Suppressor macrophage treated with lipopolysaccharide for 1 hour (primary cell): ENCODE data around the gene SIRT5.

ENCODE experiments used
- DNase-seq, 3 donors: peaks; one replicate each; pipeline ENCODE4 v3.0.0-alpha.2; 2020 to 2022

Gene SIRT5

DNA sequence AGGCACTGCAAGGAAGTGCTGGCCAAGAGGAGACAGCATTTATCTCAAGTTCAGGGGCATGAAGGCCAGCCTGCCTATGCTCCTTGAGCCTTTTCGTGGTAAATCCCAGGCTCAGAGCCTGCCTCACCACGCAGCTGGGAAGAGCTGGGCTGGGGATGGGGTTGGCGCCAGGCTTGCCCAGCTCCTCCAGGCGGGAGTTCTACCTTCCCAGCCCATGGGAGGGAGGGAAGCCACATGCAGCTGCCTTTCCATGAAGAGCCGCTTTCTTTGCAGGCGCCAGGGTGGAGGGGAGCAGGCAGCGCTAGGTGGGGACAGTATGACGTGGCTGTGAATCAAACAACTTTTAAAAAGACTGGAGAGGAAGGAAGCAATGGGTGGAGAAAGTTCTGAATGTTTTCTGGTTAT is 19.5 kb upstream of the SIRT5 start:
- no peak for DNase-seq

DNA sequence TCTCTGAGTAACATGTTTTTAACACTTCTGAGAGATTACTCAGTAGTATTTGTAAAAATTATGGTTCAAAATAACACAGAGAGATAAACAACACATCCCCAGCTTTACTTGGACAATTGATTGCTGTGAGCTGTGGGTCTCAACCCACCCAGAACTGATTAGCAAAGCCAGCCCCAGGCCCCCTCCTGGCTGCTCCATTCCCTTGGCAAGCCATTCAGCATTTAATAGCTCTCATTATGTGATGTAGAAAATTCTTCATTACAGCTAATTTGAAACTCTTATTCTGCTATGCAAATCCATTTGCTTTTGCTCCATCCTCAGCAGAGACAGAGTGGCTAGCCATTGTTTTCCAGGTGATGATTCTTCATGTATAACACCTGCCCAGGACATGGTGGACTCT is 16.6 kb upstream of the SIRT5 start:
- DNase-seq = no peak

DNA sequence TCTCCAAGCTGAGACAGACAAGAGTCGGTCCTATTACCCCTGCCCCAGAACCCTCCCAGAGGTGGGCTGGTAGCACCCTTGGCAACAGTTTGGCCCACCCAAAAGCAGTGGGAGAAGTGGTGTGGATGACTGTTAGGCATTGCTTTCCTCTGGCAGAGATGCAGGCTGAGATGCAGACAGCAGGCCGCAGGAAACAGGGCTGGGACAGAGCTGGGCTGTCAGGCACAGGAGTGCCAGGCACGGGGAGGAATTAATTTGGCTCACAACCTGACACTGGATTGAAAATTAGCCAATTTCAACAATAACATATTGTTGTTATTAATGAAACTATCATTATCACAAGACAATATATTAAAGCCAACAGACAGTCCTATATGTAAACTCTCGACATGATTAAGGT is 15.7 kb upstream of the SIRT5 start:
- DNase-seq = no peak

DNA sequence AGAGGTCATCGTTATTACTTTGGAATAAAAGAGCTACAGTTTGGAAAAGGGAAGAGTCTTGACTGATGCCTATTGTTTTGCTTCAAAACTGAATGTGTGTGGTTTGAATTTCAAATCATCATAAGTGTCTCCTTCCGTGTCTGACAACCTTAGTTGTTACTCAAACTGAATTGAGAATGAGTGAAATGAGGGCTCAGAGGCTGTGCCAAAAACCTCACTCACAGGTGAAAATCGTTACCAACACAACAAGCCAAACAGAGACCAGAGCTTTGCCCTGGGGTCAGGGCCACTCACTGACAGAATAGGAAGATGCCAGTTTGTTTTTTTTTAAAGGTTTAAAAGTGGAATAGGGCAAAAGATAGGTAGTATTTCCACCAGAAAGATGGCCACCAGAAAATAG is 15.2 kb upstream of the SIRT5 start:
- no peak for DNase-seq

DNA sequence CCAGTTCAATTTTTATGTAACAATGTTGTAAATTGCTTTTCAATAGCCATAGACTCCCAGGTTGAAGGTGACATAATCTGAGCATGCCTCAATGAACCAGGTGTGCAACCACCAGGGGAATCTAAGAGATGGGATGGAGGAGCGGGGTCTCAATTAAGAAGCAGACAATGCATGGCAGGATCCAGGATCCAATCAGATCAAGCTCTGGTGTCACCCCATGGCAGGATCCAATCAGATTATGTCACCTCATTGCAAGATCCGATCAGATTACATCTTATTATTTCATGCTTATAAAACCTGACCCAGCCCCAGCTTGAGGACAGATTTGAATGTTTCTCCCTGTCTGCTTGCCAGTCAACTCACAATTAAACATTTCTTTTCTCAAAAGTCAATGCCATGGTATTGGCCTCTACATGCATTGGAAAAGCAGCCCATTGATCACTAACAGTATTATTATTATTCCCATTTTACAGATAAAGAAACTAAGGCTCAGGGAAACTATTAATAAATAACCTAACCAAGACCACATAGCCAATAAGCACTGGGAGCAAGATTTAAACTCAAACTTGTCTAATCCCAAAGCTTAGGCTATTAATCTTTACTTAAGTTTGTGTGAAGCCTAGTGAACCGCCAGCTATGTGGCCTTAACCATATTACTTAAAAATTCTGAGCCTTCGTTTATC is 14.3 kb upstream of the SIRT5 start:
- DNase-seq = no peak

DNA sequence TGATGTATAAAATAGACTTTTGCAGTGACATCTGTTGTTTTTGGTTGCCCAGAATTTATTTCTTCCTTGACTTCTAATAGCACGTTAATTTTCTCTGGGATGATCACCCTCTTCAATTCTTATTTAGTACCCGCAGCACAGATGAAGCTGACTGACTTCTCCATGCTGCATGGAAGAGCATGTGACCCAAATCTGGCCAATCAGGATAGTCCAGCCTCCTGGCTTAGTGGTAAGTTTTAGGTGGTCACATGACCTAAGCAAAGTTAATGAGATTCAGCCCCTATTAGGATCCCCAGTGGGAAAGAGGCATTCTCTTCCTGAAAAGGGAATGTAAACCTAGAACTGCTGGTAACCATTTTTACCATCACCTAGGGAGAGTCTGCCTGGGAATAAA is 13.8 kb upstream of the SIRT5 start:
- DNase-seq = no peak

DNA sequence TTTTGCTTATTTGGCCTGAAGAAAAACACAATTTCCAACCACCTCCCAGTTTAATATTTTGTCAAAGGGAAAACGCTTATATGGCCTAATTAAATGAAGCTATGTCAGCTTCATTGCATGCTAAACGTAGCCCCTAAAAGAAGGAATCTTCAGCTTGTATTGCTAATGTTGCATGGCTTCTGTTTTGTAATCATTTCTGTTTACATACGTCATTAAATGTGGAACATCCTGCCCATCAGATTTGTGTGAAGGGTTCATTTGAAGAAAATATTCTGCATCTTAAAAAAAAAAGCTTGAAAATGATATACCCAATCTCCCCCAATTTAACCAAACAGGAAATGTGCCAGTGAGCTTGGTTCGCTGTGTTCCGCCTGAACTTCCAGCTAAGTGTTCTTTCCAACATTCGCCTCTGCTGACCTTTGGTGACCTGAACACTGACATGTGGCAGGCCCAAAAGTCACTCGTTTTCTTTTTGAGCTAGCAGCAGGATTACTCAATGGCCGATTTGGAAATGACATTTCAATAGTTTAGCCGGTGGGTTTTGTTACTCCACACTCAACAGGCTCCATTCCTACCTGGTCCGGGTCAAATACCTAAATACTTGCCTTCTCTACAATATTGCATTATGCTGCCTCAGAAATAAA is 12.7 kb upstream of the SIRT5 start:
- DNase-seq = peak; percentile 49 to 61 (median 50)

DNA sequence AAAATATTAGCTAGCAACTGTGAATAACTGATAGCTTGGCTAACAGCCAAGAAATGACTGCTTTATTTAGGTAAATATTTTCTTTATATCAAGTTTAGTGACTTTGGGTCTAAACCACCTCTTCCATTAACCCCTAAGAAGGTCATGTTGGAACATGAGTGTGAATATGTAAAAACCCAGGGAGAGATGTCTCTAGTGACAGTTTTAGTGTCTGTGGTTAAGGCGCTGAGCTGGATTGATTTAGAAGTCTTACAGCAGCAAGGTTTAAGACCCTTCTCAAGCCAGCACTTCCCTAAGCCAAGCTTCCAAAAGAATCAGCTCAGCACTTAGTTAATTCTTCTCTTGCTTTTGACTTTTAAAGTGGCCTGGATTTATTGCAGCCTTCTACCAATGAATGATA is 11.4 kb upstream of the SIRT5 start:
- DNase-seq = no peak

DNA sequence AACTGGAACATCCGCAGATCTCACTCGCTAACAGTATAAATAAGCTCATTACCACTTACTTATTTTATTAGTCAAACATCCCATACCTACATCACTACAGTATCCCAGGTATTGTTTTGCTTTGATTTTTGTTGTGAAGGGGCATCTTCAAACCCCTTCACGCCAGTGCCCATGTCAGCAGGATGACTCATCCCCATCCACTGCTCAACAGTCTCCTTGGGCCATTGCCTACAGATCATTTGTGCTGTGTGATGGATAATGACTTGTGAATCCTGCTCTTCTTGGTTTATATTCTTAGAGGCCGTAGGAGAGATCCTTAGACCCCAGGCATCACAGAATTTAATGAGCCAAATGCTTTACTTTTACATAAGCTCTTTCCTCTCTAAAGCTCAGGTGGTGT is 8.5 kb upstream of the SIRT5 start:
- DNase-seq = no peak

DNA sequence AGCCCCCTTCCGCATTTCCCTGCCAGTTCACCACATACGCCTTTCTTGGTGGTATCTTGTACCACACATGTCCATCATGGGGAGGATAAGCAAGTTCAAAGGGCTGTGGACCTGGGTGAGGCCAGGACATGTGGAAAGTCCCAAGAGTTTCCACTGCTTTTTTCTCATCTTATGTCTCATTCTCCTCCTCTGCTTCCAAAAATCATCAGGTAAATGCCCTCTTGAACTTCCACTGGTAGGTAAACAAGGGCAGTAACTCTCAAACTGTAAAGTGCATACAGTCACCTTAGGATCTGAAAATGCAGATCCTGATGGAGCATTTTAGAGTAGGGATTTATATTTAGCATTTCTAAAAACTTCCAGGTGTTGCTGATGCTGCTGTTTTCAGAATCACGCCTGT is 7.9 kb upstream of the SIRT5 start:
- no peak for DNase-seq

DNA sequence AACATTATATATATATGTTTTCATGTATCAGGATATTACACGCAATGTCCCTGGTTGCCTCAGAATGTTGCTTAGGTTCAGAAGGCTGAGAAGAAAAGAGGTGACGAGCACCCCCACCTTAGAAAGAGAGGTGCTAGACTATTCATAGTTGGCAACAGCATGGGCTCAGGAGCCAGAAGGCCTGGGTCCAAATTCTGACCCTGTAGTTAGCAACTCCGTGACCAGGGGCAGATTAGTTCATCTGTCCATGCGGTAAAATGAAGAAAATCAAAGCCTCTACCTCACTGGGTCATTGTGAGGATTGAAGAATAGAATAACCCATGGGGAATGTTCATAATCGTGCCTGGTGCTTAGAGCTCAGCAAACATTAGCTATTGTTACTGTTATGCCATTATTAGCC is 5.4 kb upstream of the SIRT5 start:
- no peak for DNase-seq

DNA sequence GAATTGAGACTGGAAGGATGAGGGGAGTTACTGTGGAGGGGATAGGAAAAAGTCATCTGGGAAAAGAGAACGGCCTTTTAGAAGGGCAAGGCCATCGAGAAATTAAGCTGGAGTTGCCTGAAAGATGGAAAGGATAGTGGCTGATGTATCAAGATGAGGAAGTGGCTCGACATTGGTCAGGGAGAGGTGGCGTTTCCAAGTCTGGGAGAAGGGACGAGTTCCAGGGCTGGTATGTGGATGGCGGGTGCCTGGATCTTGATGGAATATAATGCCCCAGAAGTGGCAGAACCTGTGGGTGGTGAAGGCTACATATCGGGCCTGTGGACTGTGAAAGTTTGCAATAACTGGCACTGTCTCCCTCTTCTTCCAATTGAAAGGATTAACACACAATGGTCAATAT is 2.2 kb upstream of the SIRT5 start:
- DNase-seq = no peak

DNA sequence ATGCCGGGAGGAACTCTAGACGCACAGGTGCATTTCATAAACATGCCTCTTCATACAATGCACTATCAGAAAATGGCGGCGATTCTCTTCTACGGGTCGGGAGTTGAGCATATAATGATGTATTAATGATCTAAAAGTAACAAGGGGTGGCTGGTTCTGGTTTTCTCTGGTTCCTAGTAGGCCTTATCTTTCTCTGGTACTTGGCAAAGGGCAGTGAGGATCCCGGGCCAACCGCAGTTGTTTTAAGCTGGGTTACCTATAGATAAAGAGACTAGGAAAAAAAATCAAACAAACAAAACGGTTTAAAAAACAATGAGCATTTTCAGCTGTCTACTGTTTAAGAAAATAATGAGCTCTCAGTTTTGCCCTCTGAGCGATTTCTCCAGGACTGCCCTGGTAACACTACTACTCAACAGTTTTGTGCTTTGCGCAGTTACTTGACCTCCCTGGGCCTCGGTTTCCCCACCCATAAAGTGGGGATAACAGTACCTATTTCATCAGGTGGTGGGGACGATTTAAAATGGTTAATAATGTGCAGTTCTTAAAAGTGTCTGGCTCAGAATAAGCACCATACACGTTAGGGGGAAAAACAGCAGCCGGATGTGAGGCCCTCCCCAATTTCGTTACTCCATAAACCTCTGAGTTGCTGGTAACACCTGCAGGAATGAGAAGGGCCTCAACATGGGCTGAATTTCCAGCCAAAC is 1.3 kb upstream of the SIRT5 start:
- DNase-seq = no peak

DNA sequence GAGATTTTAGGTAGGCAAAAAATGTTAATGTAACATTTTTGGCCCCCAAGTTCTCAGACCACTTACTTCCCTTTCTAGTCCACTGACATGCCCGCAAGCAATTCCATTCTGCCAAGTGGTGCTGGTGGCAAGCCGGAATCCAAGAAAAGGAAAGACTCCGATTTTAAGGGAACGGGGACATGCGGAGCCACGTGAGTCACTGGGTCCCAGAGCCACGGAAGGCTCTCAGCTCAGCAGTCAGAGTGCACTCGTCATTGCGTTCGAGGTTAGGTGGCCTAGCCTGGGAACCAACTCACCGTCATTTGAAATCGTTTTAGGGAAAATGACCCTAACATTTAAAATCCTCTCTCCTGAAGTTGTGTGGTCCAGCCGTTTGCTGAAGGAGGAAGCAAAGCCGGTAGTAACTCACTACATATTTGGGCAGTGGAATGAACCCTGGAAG is 711 bp upstream of the SIRT5 start:
- DNase-seq = peak; percentile 64 to 67 (median 66)

DNA sequence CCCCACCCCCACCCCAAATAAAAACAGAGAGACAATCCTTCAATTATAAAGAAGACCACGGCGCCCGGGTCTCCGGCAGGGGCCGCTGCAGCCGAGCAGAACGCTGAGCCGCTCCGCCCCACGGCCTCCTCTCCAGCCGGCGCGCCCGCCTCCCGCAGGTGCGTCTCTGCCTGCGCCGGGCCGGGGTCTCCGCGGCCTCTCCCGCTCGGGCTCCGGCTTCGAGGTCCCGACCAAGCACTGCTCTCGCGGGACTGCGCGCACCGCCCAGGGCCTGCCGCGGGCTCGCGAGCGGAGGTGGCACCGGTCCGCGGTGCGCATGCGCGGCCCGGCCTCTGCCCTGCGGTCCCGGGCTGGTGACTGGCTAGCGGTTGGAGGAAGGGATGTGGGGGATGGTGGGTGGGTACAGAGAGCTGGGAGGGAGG is 241 bp upstream of the SIRT5 start:
- peak; percentile 95 to 97 (median 96) for DNase-seq

DNA sequence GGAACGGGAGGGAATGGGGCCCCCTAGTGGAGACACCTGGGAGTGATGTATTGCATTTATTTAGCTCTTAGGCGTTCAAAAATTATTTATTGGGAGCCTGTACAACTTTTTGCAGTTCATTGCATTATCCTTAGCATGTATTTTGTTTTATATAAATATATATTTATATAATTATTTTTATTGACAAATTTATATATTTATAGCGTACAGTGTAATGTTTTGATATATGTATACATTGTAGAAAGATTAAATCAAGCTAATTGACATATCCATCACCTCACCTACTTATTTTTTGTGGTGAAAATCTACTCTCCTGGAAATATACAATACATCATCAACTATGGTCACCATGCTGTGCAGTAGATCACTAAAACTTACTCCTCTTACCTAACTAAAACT is 975 bp downstream of the SIRT5 start:
- peak in 1 of 3 donors; percentile 82 for DNase-seq

DNA sequence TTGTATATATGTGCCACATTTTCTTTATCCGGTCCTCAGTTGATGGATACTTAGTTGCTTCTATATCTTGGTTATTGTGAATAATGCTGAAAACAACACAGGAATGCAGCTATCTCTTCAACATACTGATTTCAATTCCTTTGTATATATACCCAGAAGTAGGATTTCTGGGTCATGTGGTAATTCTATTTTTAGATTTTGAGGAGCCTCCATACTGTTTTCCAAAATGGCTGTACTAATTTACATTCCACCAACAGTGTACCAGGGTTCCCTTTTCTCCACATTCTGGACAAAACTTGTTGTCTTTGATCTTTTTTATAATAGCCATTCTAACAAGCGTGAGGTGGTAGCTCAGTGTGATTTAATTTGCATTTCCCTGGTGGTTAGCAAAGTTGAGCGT is 1.6 kb downstream of the SIRT5 start:
- DNase-seq = no peak

DNA sequence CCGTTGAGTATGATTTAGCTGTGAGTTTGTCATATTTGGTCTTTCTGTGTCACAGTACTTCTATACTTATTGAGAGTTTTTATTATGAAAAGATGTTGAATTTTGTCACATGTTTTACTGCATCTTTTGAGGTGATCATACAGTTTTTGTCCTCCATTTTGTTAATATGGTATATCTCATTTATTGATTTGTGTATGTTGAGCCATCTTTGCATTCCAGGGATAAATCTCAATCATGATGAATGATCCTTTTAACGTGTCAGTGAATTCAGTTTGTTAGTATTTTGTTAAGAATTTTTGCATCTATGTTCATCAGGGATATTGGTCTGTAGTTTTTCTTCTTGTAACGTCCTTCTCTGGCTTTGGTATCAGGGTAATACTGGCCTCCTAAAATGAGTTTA is 3.5 kb downstream of the SIRT5 start:
- no peak for DNase-seq

DNA sequence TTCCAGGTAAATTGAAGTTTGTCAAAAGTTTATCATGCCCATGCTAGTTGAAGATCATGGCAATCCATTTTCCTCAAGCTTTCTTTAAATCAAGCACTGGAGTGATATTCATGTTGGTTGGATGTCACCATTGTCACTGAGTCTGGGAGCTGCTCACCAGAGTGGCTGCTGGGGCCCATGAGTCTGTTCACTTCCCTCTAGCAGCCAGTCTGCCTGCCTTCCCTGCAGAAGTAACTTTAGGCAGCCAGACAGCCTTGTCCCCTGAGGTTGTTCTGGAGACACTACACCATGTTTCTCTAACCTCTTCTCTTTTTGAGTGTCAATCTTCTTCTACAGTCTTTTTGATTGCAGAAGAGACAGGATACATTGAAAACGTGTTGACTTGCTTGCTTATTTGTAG is 5.5 kb downstream of the SIRT5 start:
- peak in 1 of 3 donors; percentile 12 for DNase-seq

DNA sequence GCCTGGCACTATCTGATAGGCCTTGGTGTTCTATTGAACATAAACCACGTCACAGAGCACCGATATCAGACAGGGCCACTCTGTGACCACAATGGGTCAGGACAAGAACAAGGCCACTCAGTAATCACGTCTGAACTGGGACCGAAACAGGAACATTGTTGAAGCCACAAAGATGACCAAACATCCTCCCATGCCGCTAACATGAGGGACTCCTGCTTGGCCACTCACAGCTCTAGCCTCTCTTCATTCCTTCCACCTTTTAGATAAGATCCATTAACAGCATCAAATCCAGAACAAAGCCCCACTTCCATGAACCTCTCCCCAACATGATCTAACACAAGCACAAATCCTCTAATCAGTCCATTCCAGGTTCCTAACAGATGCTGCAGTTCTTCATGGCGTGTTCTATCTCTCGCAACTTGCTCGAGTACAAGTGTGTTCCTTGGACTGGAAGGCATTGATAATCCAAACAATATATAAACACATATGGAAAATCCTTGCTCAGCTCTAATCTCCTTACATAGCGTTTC is 7.4 kb downstream of the SIRT5 start:
- peak in 1 of 3 donors; percentile 17 for DNase-seq

DNA sequence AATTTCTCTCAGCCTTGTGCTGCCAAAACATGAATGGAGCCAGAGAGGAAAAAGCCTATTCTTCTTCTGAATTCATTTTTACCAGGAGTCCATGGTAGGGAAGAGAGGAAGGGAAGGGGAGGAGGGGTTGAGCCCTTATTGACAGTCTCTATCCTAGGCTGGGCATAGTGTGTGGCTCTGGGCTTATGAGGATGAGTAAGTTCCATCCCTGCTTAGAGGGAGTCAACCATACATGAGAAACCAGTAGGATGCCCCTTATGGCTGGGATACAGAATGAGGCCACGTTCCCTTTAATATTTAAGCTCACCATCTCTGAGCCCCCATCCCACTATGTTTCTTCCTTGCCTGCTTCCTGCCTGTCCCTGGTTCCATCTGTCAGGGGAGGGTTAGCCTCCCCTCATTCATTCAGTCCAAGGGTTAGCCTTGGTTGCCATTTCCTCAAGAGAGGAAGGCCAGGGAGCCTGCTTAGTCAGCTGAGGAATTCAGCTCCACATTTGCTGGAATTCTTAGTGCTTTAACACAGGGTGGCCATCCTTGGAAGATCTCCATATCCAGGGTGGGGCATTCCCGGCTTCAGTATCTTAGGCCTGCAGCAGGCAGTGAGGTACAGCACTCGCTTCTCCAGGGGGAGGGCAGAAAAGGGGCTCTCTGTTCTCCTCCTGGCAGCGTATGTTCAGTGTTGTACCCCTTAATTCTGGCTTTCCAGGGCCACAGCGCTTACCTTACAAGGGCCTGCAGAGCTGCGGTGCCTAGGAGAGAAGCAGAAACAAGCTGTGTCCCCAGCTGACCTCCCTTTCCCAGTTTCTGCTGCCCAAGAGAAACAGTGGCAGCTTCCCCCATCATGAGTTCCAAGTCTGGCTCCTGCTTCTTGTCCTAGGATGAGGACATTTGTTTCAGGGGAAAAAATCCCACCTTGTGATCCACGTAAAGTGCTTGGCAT is 12.5 kb downstream of the SIRT5 start:
- no peak for DNase-seq

DNA sequence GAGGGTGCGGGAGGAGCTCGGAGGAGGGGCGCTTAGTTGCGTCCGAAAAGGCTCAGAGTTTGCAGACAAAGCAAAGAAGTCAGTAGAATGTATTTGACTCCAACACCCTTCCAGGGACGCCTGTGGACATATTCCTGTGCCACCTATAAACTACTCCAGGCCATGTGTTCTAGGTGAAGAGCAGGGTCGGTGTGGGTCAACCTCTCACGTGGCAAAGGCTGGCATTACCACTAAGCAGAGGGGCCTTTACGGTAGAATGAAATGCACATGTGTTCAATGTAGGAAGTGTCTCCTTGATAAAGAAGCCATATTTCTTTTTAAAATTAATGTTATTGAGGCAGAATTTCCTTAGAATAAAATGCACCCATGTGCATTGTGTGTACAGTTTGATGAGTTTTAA is 15.4 kb downstream of the SIRT5 start:
- no peak for DNase-seq
